ENCODE data around the gene DOCK9.

DNA sequence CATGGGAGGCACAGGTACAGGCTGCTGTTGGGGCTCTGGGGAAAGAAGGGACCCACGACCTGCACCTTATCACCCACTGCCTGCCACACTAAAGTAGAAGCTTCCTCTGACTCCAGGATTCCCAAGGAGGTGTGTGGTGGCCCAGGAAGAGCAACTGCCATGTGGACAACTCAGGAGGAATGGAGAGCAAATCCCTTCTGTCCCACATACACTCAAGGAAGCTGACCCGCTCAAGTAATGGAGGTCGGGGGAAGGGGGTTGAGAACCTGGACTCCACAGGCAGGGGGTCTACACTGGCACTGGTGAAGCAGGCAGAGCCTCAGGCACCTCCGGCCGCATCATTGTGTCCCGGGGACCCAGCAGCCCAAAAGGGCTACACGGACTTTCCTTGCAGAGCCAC, 196.0 kb downstream of the DOCK9 start:
- no peak for TF ChIP-seq CTCF (IDR thresholded peaks at IDR 0.05)
- TF ChIP-seq POLR2A (IDR thresholded peaks at IDR 0.05) = no peak

Measured in right lobe of liver (tissue), 4 donors.